Non-pigmented ciliary epithelial cell (primary cell): ENCODE results near the gene MAP4K4.
"Not testable (repeated sequence)": the region's sequence is repeated elsewhere in the genome, so short reads cannot be mapped to it uniquely, and the experiment has no call there.

Source experiments
- DNase-seq: peaks from one replicate; pipeline ENCODE4 v3.0.0-alpha.2; 2010; ENCODE audit warnings: low read depth

MAP4K4 gene

DNA sequence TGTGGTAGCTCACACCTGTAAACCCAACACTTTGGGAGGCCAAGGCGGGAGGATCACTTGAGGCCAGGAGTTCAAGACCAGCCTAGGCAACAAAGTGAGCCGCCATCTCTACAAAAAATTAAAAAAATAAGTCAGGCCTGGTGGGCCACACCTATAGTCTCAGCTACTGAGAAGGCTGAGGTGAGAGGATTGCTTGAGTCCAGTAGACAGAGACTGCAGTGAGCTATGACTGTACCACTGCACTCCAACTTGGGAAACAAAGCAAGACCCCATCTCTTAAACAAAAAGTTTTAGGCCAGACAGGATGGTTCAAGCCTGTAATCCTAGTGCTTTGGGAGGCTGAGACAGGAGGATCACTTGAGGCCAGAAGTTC lies 224.4 kb downstream of the MAP4K4 start:
- no peak for DNase-seq

DNA sequence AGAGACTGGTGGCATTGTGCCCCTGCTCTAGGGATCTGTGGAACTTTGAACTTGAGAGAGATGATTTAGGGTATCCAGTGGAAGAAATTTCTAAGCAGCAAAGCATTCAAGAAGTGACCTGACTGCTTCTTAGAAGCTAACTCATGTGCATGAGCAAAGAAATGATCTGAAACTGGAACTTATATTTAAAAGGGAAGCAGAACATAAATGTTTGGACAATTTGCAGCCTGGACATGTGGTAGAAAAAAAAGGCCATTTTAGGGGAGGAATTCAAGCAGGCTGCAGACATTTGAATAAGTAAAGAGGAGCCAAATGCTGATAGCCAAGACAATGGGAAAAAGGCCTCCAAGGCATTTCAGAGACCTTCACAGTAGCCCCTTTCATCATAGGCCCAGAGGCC lies 226.8 kb downstream of the MAP4K4 start:
- not testable (repeated sequence) for DNase-seq

DNA sequence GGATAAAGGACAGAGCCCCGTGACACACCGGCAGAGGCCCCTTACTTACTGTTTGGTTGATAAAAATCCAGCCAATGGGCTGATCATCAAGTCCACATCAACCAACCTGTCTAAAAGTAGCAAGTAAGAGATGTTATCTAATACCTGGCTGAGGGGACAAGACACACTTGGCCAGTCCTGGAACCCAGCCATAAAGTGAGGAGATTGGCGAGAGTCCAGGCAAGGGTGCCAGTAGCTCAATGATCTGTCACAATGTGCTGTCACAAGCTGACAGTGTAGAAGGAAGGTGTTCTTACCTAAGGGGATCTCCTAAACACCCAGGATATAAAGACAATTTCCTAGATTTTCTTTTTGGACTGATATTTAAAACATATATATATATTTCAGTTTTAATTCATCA lies 232.5 kb downstream of the MAP4K4 start:
- DNase-seq = no peak

DNA sequence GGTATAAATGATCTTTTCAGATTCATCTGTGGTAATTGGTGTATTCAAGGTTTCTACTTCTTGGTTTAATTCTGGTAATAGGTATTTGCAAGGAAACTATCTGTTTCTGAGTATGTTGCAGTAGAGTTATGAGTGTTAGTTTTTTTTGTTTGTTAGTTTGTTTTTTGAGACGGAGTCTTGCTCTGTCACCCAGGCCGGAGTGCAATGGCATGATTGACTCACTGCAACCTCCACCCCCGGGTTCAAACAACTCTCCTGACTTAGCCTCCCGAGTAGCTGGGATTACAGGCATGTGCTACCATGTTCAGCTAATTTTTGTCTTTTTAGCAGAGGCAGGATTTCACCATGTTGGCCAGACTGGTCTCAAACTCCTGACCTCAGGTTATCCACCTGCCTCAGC lies 233.3 kb downstream of the MAP4K4 start:
- DNase-seq = no peak

DNA sequence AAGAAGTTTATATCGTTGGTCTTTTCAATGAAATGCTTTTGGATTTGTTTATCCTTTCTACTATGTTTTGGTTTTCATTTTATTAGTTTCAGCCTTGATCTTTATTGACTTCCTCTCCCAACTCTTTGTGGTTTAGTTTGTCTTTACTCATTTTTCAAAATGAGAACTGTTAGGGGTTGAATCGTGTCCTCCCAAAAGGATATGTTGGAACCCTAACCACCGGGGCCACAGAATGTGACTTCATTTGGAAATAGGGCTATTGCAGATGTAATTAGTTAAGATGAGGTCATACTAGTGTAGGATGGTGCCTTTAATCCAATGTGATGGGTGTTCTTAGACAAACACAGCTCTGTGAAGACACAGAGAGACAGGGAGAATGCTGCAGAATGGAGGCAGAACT lies 233.9 kb downstream of the MAP4K4 start:
- DNase-seq = no peak

DNA sequence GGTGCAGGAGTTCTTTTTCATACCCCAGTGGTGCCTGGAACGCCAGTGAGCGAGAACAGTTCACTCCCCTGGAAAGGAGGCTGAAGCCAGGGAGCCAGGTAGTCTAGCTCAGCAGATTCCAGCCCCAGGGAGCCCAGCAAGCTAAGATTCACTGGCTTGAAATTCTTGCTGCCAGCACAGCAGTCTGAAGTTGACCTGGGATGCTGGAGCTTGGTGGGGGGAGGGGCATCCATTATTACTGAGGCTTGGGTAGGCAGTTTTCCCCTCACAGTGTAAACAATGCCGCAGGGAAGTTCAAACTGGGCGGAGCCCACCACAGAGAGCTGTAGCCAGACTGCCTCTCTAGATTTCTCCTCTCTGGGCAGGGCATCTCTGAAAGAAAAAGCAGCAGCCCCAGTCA lies 238.3 kb downstream of the MAP4K4 start:
- DNase-seq = not testable (repeated sequence)

DNA sequence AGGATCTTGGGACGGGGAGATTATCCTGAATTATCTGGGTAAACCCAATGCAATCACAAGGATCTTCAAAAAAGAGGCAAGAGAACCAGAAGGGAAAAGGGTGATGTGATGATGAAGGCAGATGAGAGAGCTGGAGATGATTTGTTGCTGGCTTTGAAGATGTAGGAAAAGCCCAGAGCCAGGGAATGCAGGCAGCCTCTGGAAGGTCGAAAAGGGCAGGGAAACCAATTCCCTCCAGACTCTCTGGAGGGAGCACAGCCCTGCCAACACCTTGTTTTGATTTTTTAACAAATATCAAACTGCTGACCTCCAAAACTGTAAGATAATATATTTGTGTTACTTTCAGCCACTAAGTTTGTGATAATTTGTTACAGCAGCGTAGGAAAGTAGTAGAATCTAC lies 245.3 kb downstream of the MAP4K4 start:
- no peak for DNase-seq
